Measurements from ENCODE around the gene CPXM2. TPM values are rescaled to one million over a fixed set of nuclear protein-coding genes. Genes with fewer than 3 reads are reported as not detected.

CPXM2 gene
- total and polyA plus RNA-seq, 2 experiments from 2014 or later, result 3.7 to 4.9 TPM

GRCh38 chr10:123840714-123841113 is 50.9 kb downstream of the CPXM2 start:
- Histone ChIP-seq H3K4me3 (no peak overlapping the region), H3K79me2 (no peaks in the 10 kb centered on the region), H2AFZ (no peak overlapping the region), H3K27ac (no peak overlapping the region), H3K36me3 (replicated peaks; ENCODE audit: insufficient read depth, low read depth) (no peaks in the 10 kb centered on the region), H3K9me3 (ENCODE audit: low read depth) (no peaks in the 10 kb centered on the region), H3K4me1 (ENCODE audit: insufficient read depth) (no peaks in the 10 kb centered on the region), H3K4me2 (no peak overlapping the region), H4K20me1 (ENCODE audit: insufficient read depth, poor library complexity, severe bottlenecking) (no peaks in the 10 kb centered on the region), H3K27me3 (no peaks in the 10 kb centered on the region), H3K9me2 (replicated peaks; ENCODE audit: insufficient read depth) (no peaks in the 10 kb centered on the region)
- TF ChIP-seq EZH2phosphoT487 (IDR thresholded peaks at IDR 0.05; ENCODE audit: low read depth, severe bottlenecking, unreplicated experiment) (no peak), EZH2 (IDR thresholded peaks at IDR 0.05; ENCODE audit: borderline replicate concordance) (no peak), CTCF (IDR thresholded peaks at IDR 0.05; ENCODE audit: poor library complexity) (no peak)
- no peak for DNase-seq (ENCODE audit: low spot score)
- 85% methylated on average over 4 of the region's 4 CpGs for WGBS (ENCODE audit: low lambda C conversion rate, missing lambda C conversion rate)

GRCh38 chr10:123838596-123839310 is 52.9 kb downstream of the CPXM2 start:
- Histone ChIP-seq H3K27ac (no peak overlapping the region), H3K9me3 (ENCODE audit: low read depth) (no peaks in the 10 kb centered on the region), H2AFZ (no peak overlapping the region), H3K27me3 (no peaks in the 10 kb centered on the region), H3K4me2 (no peak overlapping the region), H3K9me2 (replicated peaks; ENCODE audit: insufficient read depth) (no peaks in the 10 kb centered on the region), H3K4me1 (ENCODE audit: insufficient read depth) (no peaks in the 10 kb centered on the region), H3K4me3 (no peak overlapping the region), H4K20me1 (ENCODE audit: insufficient read depth, poor library complexity, severe bottlenecking) (no peaks in the 10 kb centered on the region), H3K36me3 (replicated peaks; ENCODE audit: insufficient read depth, low read depth) (no peaks in the 10 kb centered on the region), H3K79me2 (no peaks in the 10 kb centered on the region)
- WGBS (ENCODE audit: low lambda C conversion rate, missing lambda C conversion rate), result 93% methylated on average over 13 of the region's 13 CpGs
- TF ChIP-seq EZH2phosphoT487 (IDR thresholded peaks at IDR 0.05; ENCODE audit: low read depth, severe bottlenecking, unreplicated experiment) (no peak), EZH2 (IDR thresholded peaks at IDR 0.05; ENCODE audit: borderline replicate concordance) (no peak), CTCF (IDR thresholded peaks at IDR 0.05; ENCODE audit: poor library complexity) (no peak)
- no peak for DNase-seq (ENCODE audit: low spot score)

- WGBS (ENCODE audit: low lambda C conversion rate, missing lambda C conversion rate), result 92% methylated on average over 6 of the region's 6 CpGs
- TF ChIP-seq EZH2phosphoT487 (IDR thresholded peaks at IDR 0.05; ENCODE audit: low read depth, severe bottlenecking, unreplicated experiment), result no peak
- no peak for TF ChIP-seq EZH2 (IDR thresholded peaks at IDR 0.05; ENCODE audit: borderline replicate concordance)
- no peak for TF ChIP-seq CTCF (IDR thresholded peaks at IDR 0.05; ENCODE audit: poor library complexity)
- H3K4me3 ChIP-seq, result no peak overlapping the region
These were observed 53.9 kb downstream of the CPXM2 start for GRCh38 chr10:123837756-123838155.

More at GRCh38 chr10:123837756-123838155, 53.9 kb downstream of the CPXM2 start:
- Histone ChIP-seq H3K36me3 (replicated peaks; ENCODE audit: insufficient read depth, low read depth) (no peaks in the 10 kb centered on the region), H3K4me1 (ENCODE audit: insufficient read depth) (no peaks in the 10 kb centered on the region), H3K79me2 (no peaks in the 10 kb centered on the region), H3K9me3 (ENCODE audit: low read depth) (no peaks in the 10 kb centered on the region), H3K27ac (no peak overlapping the region), H2AFZ (no peak overlapping the region), H3K27me3 (no peaks in the 10 kb centered on the region), H3K9me2 (replicated peaks; ENCODE audit: insufficient read depth) (no peaks in the 10 kb centered on the region), H3K4me2 (no peak overlapping the region), H4K20me1 (ENCODE audit: insufficient read depth, poor library complexity, severe bottlenecking) (no peaks in the 10 kb centered on the region)
- no peak for DNase-seq (ENCODE audit: low spot score)
